ENCODE results near the gene NAA11.
"Not testable (repeated sequence)": the region's sequence is repeated elsewhere in the genome, so short reads cannot be mapped to it uniquely, and the experiment has no call there.

Gene NAA11

DNA sequence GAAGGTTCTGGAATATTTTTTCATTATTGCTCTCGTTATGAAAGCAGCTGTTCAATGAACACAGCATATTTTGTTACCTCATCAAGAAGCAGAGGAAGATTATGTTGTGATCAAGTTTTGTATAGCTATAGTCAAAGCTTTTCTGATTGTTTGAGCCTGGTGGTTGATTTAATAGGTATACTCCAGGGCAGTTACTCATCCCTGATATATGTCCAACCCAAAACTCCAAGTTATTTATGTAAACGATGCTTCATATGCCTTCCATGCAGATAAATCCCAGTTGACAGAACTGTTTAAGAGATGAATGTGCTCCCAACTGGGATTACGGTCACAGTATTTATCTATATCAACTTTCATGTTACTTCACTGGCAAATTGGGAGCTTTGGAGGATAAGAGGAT lies 19.1 kb downstream of the NAA11 start:
- no peak for DNase-seq

DNA sequence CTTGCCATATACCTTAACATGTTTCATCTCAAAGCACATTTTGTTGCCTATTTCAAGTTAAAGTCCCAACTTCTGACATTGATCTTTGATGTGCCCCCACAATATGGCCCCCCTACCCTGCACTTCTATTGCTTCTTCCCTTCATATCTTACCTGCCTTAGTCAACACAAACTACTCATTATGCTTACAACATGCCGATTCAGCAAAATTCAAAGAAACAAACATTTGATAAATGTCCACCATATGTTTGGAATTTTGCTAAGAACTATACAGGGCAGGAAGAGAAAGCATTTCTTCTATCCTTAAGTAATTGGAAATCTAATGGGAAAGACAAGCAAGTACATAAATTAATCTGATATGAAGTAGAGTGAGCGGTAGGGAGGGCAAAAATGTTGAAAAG lies 25.6 kb downstream of the NAA11 start:
- no peak for DNase-seq

DNA sequence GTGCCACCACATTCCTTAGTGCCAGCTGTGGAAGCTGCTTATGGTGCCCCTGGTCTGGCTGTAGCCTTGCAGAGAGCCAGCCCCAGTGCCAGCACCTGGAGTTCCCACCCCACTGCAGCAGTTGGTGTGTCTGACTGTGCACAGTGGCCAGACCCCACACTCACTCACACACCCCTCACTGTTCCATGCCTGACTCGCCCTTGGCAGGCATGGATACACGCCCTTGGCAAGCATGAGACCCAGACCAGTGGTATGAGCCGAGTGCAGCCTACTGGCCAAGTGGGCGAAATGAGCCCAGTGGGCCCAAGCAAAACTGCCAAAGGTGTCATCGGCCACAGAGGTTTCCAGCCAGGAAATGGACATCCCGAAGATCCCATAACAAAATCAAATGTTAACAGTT lies 27.4 kb downstream of the NAA11 start:
- DNase-seq, result no peak

GRCh38 chr4:79298027-79298426 lies 27.8 kb downstream of the NAA11 start:
- no peak for DNase-seq

DNA sequence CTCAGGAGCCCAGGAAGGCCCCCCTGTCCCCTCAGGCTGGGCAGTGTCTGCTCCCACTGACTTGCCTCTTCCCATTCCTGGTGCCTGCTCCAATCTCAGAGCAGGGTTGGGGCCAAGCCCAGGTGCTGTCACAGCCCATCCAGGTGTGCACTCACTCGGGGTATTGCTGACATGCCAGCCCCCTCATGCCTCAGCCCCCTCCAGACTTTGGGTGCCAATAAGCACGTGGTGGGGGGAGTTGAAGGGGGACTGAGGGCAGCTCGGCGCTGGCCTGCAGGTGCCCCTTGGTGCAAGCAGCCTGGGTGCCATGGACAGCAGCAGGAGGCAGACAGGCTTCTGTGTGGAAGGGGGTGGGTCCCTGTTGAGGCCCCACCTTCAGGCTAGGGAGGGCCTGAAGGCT lies 28.4 kb downstream of the NAA11 start:
- DNase-seq, result no peak

- DNase-seq, result no peak
Measured at GRCh38 chr4:79296768-79297428, 29.0 kb downstream of the NAA11 start.

- DNase-seq, result no peak
Measured at GRCh38 chr4:79295086-79295485, 30.8 kb downstream of the NAA11 start.

- DNase-seq, result no peak
Measured at GRCh38 chr4:79294064-79294463, 31.8 kb downstream of the NAA11 start.

DNA sequence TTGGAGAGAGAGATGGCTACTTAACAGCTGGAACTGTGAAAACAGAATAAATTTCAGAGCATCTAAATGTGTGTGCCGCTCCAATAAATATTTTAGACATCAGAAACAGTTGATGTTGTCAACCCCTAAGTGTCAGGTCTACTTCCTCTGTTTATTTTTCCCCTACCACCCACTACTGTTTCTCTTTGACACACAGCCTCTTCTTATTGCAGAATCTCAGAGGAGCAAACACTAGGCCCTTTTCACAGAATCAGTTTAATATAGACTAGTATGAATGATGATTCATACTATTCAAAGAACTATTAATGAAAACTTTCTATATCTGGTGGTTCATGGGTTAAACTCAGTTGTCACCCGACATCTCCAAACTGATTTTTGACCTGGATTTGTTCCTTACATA lies 33.9 kb downstream of the NAA11 start:
- no peak for DNase-seq

GRCh38 chr4:79290376-79290775 lies 35.5 kb downstream of the NAA11 start:
- DNase-seq, result no peak

DNA sequence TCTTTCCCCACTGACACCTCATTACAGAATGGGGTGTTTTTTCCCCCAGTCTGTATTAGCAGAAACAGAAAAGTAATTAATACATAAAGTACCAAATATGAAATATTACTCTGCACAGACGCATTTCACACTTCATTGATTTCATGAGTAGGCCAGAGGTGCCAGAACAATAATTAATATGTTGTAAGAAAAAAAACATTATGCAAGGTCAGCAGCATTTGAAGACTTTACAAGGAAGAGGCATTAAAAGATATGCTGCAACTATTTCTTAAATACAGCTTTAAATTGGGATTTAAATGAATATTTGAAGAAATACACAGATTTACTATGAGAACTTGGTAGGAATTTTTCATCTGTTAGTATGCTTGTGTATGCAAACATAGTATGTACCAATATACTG lies 37.7 kb downstream of the NAA11 start:
- no peak for DNase-seq

DNA sequence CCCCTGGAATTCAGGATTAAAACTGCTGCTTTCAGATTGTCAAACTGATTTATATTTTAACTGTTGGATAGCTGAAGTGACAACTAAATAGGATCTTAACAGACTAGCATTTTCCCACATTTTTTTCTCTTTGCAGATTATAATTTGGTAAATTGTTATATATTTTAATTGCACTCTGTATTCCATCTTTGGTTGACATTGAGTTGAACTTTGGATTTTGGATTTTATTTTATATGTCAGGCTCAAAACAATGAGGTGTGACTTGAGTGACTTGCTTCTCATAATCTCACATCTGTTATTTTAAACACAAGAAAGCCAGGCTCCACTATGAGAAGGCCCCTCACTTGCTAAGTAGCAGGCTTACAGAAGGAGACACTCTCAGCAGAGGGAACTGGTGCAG lies 38.1 kb downstream of the NAA11 start:
- DNase-seq, result no peak

DNA sequence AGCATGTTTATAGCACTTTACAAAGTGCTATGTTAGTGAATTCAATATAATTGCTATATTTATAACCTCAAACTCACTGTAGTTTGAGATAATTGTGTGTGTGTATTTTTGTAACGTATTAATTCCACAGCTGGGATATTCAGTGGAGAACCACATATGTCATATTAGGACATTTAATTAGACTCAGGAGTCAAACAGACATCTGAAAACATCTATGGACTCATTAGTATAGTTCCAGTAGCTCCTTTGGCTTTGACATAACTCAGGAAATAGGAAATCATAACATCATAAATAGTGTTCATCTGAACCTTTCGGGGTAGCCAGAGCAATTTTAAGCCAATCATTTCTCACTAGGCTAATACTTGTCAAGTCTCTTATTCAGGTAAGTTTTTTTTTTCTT lies 38.8 kb downstream of the NAA11 start:
- DNase-seq, result no peak

- DNase-seq, result no peak
Measured at GRCh38 chr4:79281566-79282359, 44.1 kb downstream of the NAA11 start.

DNA sequence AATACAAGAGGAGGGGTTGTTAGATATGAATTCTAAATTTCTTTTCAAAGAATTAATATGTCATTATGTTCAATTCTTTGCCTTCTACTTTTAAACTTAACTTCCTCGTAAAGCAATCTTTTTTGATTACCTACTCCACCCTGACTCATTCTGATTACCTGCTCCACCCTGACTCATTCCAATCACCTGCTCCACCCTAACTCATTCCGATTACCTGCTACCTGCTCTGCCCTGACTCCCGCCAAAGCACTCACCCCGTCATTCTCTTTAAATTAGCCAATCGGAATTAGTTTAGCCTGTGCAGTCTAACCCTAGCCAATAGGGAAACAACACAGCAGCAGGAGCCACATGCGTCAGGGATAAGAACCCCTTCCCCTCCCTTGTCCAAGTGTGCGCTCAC lies 48.4 kb downstream of the NAA11 start:
- not testable (repeated sequence) for DNase-seq

GRCh38 chr4:79273915-79274314 lies 51.9 kb downstream of the NAA11 start:
- no peak for DNase-seq

GRCh38 chr4:79272761-79273160 lies 53.1 kb downstream of the NAA11 start:
- DNase-seq, result no peak

DNA sequence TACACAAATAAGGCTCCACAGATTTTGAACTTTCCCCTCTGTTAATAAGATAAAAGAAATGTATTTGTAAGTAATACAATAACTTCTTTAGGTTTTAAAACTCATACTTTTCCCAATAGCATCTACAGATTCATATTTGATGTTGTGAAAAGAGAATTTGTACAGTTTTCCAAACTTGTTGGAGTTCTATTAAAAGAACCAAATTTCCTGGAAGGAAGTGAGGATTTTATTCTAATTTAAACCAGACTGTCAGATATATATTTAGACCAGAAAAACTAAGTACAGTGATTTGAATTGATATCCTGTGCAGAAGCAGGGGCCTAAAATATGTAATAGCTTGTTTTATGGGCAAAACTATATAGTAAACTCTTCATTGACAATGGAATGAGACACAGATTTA lies 53.7 kb downstream of the NAA11 start:
- no peak for DNase-seq

DNA sequence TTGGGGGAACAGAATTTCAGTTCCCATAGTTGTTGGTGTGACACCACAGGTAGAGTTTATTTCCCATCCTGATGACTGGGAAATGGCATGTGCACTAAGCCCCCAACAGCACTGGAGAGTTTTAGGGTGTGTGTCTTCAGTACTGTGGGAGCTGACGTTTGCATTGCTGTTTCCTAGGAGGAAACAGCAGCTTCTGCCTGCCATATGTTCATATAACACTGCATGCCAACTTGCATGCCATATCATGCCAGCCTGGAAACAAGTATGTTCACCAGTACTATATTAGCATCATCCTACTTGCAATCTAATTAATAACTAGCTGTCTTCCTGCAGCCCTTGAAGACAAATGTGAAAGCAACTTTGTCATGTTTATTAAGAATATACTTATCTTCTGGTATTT lies 58.2 kb downstream of the NAA11 start:
- no peak for DNase-seq

Data from NCI-H2107 (cell line).